Lower leg skin (tissue), 3 donors: ENCODE results near the gene SBF1.

Experiments
- POLR2A ChIP-seq, 2 donors: fragments of 450-650 bp; IDR thresholded peaks; one replicate each; pipeline ENCODE4 v1.6.1; 2016 to 2017; ENCODE audit warnings: antibody characterized with exemption in 2 of 2, mild to moderate bottlenecking in 1 of 2, moderate library complexity in 1 of 2
- TF ChIP-seq, protein P1 (sequence below), 3 donors: fragments of 450-650 bp; IDR thresholded peaks; one replicate each; pipeline ENCODE4 v1.5.1; 2016; ENCODE audit warnings: antibody characterized with exemption in 3 of 3, mild to moderate bottlenecking in 3 of 3, moderate library complexity in 2 of 3

DNA sequence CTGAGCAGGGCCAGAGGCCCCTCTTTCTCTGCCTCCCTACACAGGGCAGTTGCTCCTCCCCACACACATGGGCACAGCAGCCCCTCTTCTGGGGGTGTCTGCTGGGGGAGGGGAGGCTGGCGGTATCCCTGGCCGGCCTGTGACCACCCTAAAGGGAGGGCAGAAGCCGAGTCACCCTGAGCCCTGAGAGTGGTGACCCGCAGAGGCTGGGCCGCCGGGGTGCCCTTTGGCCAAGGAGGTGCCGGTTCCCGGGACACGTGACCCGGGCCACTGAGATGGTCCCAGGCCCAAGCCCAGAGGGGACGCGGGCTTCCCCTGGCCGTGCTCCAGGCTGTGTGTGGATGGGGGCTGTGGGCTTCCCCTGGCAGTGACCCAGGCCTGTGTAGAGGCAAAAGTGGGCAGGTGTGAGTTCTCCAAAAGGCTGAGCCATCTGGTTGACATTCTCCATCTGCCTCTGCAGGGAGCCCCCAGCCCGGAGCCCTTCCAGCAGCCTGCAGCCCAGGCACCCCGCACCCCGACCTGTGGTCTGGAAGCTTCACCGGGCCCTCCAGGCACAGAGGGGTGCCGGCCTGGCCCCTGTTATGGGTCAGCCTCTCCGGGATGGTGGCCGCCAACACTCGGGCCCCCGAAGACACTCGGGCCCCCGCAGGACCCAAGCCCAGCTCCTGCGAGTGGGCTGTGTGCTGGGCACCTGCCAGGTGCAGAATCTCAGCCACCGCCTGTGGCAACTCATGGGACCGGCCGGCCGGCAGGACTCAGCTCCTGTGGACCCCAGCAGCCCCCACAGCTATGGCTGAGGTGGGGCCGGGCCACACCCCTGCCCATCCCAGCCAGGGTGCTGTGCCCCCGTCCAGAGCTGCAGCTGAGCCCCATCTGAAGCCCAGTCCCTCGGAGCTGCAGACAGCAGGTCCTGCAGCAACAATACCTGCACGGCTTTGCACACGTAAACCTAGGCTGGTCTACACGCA, 7.6 kb upstream of the SBF1 start:
- TF ChIP-seq, protein P1, sequence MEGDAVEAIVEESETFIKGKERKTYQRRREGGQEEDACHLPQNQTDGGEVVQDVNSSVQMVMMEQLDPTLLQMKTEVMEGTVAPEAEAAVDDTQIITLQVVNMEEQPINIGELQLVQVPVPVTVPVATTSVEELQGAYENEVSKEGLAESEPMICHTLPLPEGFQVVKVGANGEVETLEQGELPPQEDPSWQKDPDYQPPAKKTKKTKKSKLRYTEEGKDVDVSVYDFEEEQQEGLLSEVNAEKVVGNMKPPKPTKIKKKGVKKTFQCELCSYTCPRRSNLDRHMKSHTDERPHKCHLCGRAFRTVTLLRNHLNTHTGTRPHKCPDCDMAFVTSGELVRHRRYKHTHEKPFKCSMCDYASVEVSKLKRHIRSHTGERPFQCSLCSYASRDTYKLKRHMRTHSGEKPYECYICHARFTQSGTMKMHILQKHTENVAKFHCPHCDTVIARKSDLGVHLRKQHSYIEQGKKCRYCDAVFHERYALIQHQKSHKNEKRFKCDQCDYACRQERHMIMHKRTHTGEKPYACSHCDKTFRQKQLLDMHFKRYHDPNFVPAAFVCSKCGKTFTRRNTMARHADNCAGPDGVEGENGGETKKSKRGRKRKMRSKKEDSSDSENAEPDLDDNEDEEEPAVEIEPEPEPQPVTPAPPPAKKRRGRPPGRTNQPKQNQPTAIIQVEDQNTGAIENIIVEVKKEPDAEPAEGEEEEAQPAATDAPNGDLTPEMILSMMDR (IDR thresholded peaks at IDR 0.05): no peak
- no peak for TF ChIP-seq POLR2A (IDR thresholded peaks at IDR 0.05)
